B cell (primary cell): ENCODE measurements around the gene HRNR. TPM values are rescaled to one million over a fixed set of nuclear protein-coding genes. Genes with fewer than 3 reads are reported as not detected.
"Not testable (repeated sequence)": the region's sequence is repeated elsewhere in the genome, so short reads cannot be mapped to it uniquely, and the experiment has no call there.

ENCODE experiments used
- ATAC-seq: fragments of 200-7000 bp; cut with Tn5 transposase; one replicate; pipeline ENCODE4 v1.10.0; 2021; ENCODE audit warnings: low read depth, mild to moderate bottlenecking, moderate number of reproducible peaks, moderate library complexity
- CTCF ChIA-PET: fragments of 350-600 bp; sonication (Branson Sonifier 250); formaldehyde crosslinking; loops from one replicate; lab custom pipeline; 2021; ENCODE audit warnings: antibody characterized with exemption, inconsistent platforms; lab: Charles Lee
- POLR2A ChIA-PET: fragments of 350-600 bp; sonication (Branson Sonifier 250); formaldehyde crosslinking; loops from one replicate; lab custom pipeline; 2021; ENCODE audit warnings: antibody characterized with exemption; lab: Charles Lee
- DNase-seq: peaks from one replicate; pipeline ENCODE4 v3.0.0; 2013
- H2AFZ ChIP-seq: 2 replicates; pipeline ENCODE4 v1.6.1; 2012; ENCODE audit warnings: mild to moderate bottlenecking, low read depth, low read length; ENCODE audit not compliant: insufficient read depth, poor library complexity, severe bottlenecking
- H3K27ac ChIP-seq, 2 donors: 1 replicate in 1 of 2; 2 replicates in 1 of 2; pipeline ENCODE4 v1.5.1; 2012 to 2013; ENCODE audit warnings: low read length in 2 of 2, mild to moderate bottlenecking in 2 of 2, moderate library complexity in 1 of 2
- H3K27me3 ChIP-seq, 4 experiments: fragments of 200-600 bp in 1 of 4; sonication (generic) in 1 of 4; replicated peaks in 1 of 4; 1 replicate in 2 of 4; 2 replicates in 2 of 4; pipeline versions ENCODE4 v1.6.1 to v1.7.0; 2013 to 2016; ENCODE audit warnings: low read length in 3 of 4, mild to moderate bottlenecking in 2 of 4, mixed read lengths in 1 of 4, moderate library complexity in 1 of 4; ENCODE audit not compliant: insufficient read depth in 4 of 4, control insufficient read depth in 3 of 4; ENCODE audit errors: control extremely low read depth in 1 of 4
- H3K36me3 ChIP-seq, 2 experiments: replicated peaks in 1 of 2; 1 replicate in 1 of 2; 2 replicates in 1 of 2; pipeline versions ENCODE4 v1.6.1 to v1.7.1; 2013; ENCODE audit warnings: low read length in 1 of 2; ENCODE audit not compliant: insufficient read depth in 2 of 2, control insufficient read depth in 1 of 2; ENCODE audit errors: control extremely low read depth in 1 of 2, extremely low read depth in 1 of 2
- H3K4me1 ChIP-seq, 2 donors: fragments of 200-600 bp in 1 of 2; sonication (generic) in 1 of 2; 1 replicate in 1 of 2; 2 replicates in 1 of 2; pipeline versions ENCODE4 v1.5.1 to v1.6.1; 2013 to 2017; ENCODE audit warnings: low read length in 2 of 2; ENCODE audit not compliant: control insufficient read depth in 2 of 2, insufficient read depth in 2 of 2
- H3K4me2 ChIP-seq: replicated peaks from 2 replicates; pipeline ENCODE3; 2012; ENCODE audit warnings: mild to moderate bottlenecking, low read depth, low read length; ENCODE audit not compliant: poor library complexity, severe bottlenecking
- H3K4me3 ChIP-seq, 5 experiments: fragments of 200-600 bp in 1 of 5; sonication (generic) in 1 of 5; 1 replicate in 3 of 5; 2 replicates in 2 of 5; pipeline versions ENCODE4 v1.5.1 to v1.7.0; 2011 to 2016; ENCODE audit warnings: low read length in 4 of 5, mild to moderate bottlenecking in 4 of 5, low read depth in 2 of 5, control low read depth in 1 of 5, moderate library complexity in 1 of 5; ENCODE audit not compliant: insufficient read depth in 1 of 5; ENCODE audit errors: control extremely low read depth in 1 of 5, extremely low read depth in 1 of 5
- H3K79me2 ChIP-seq: fragments of 200-600 bp; sonication (generic); one replicate; pipeline ENCODE4 v1.6.0; 2016; ENCODE audit warnings: low read length; ENCODE audit not compliant: control insufficient read depth, insufficient read depth
- H3K9ac ChIP-seq: fragments of 200-600 bp; sonication (generic); 2 replicates; pipeline ENCODE4 v1.6.1; 2017; ENCODE audit warnings: mild to moderate bottlenecking, low read length, moderate library complexity
- H3K9me3 ChIP-seq, 3 donors: one replicate each; pipeline versions ENCODE4 v1.6.1 to v1.7.1; 2013; ENCODE audit warnings: low read length in 2 of 3; ENCODE audit not compliant: control insufficient read depth in 2 of 3, insufficient read depth in 1 of 3; ENCODE audit errors: control extremely low read depth in 1 of 3
- H4K20me1 ChIP-seq: 2 replicates; pipeline ENCODE4 v1.6.0; 2012; ENCODE audit warnings: mild to moderate bottlenecking, low read length; ENCODE audit not compliant: insufficient read depth, control insufficient read depth, poor library complexity, severe bottlenecking
- H3K27ac Mint-ChIP-seq: one replicate; pipeline ENCODE4 v1.8.0; 2021; ENCODE audit warnings: mixed read lengths
- H3K27me3 Mint-ChIP-seq: one replicate; pipeline ENCODE4 v1.8.0; 2021; ENCODE audit warnings: mixed read lengths
- H3K4me1 Mint-ChIP-seq: one replicate; pipeline ENCODE4 v1.8.0; 2021; ENCODE audit warnings: mixed read lengths
- H3K4me3 Mint-ChIP-seq: one replicate; pipeline ENCODE4 v1.8.0; 2021; ENCODE audit warnings: mixed read lengths
- H3K9me3 Mint-ChIP-seq: one replicate; pipeline ENCODE4 v1.8.0; 2022; ENCODE audit warnings: mixed read lengths; ENCODE audit not compliant: insufficient read depth
- CTCF ChIP-seq: fragments of 200-600 bp; IDR thresholded peaks from one replicate; pipeline ENCODE4 v1.8.0; 2022; ENCODE audit warnings: antibody characterized with exemption, mild to moderate bottlenecking
- EZH2 ChIP-seq: IDR thresholded peaks from 2 replicates; pipeline ENCODE4 v1.6.1; 2012; ENCODE audit warnings: borderline replicate concordance, low read depth, mild to moderate bottlenecking, moderate library complexity, low read length; ENCODE audit not compliant: insufficient read depth, poor library complexity, severe bottlenecking
- WGBS: methylation state at CpG from one replicate; pipeline ENCODE4 v1.1.5; 2013; ENCODE audit warnings: missing lambda C conversion rate; ENCODE audit not compliant: insufficient coverage; 5-methylcytosine and 5-hydroxymethylcytosine counted together
- intact Hi-C: fragments of 100-400 bp; cut with micrococcal nuclease; formaldehyde crosslinking; loops from one replicate; pipeline ENCODE4 v1.10.0; 2022
- polyA plus RNA-seq: library from polyadenylated mRNA; depleted of rRNA; stranded (reverse); fragments of >200 nt; gene quantifications from 2 replicates; pipeline ENCODE4 v1.2.3, GENCODE V29; 2012
- total RNA-seq, 2 donors: library from RNA; stranded (reverse); fragments of 120-200 nt in 1 of 2; gene quantifications; 1 replicate in 1 of 2; 2 replicates in 1 of 2; pipeline versions ENCODE4 v1.2.3 to v1.2.4, GENCODE V29; 2013 to 2022

HRNR gene
- total and polyA plus RNA-seq, 2 donors (not counting 1 experiment from before 2014, with no cell fraction given) = not detected

DNA sequence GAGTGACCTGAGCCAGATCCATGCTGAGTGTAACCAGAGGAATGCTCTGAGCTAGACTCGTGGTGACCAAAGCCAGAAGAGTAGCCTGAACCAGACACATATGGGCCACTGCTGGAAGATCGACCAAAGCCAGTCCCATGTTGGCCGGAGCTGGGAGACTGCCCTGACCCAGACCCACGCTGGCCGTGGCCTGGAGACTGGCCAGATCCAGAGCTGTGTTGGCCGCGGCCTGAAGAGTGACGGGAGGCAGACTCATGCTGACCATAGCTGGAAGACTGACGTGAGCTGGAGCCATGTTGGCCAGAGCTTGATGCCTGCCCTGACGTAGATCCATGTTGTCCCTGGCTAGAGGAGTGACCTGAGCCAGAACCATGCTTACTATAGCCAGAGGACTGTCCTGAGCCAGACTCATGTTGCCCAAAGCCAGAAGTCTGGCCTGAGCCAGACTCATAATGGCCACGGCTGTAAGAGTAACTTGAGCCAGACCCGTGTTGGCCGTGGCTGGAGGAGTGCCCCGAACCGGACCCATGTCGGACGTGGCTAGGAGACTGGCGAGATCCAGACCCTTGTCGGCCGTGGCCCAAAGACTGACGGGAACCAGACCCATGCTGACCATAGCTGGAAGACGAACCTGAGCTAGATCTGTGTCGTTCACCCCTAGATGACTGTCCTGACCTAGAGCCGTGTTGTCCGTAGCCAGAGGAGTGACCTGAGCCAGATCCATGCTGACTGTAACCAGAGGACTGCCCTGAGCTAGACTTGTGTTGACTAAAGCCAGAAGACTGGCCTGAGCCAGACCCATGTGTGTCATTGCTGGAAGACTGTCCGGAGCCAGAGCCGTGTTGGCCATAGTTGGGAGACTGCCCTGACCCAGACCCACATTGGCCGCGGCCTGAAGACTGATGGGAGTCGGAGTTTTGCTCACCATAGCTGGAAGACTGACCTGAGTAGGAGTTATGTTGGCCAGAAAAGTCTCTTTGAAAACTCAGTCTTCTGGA is 3.5 kb downstream of the HRNR start:
- Mint-ChIP-seq H3K4me3 (no peak overlapping the region), H3K27me3 (peaks cover 16% of the 10 kb centered on the region), H3K27ac (no peak overlapping the region), H3K9me3 (peaks cover 4% of the 10 kb centered on the region), H3K4me1 (no peaks in the 10 kb centered on the region)
- intact Hi-C loops = no loop called here
- Histone ChIP-seq H3K4me1 (no peaks in the 10 kb centered on the region), H3K9ac (no peak overlapping the region), H3K79me2 (no peaks in the 10 kb centered on the region), H3K9me3 (peaks cover 0 to 19% (median 0%) of the 10 kb centered on the region in 3 donors), H3K36me3 (no peaks in the 10 kb centered on the region), H3K4me2 (no peak overlapping the region), H3K27ac (no peak overlapping the region), H3K4me3 (no peak overlapping the region), H3K27me3 (peaks cover 0 to 4% (median 0%) of the 10 kb centered on the region in 4 experiments), H4K20me1 (no peaks in the 10 kb centered on the region), H2AFZ (no peak overlapping the region)
- CTCF ChIA-PET = no interaction called here
- ATAC-seq = no peak
- DNase-seq = no peak
- WGBS = 92% methylated on average over 28 of the region's 30 CpGs
- POLR2A ChIA-PET = no interaction called here
- TF ChIP-seq EZH2 (no peak), CTCF (no peak)

DNA sequence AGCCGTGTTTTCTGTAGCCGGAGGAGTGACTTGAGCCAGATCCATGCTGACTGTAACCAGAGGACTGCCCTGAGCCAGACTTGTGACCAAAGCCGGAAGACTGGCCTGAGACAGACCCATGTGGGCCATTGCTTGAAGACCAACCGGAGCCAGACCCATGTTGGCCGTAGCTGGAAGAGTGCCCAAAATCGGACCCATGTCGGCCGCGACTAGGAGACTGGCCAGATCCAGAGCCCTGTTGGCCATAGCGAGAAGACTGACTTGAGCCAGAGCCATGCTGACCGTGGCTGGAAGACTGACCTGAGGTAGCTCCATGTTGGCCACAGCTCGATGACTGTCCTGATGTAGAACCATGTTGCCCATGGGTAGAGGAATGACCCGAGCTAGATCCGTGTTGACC is 4.6 kb downstream of the HRNR start:
- H3K9me3 ChIP-seq = peaks cover 0 to 19% (median 0%) of the 10 kb centered on the region in 3 donors
- ATAC-seq, H3K36me3 ChIP-seq, H3K27me3 ChIP-seq, H3K9ac ChIP-seq, DNase-seq, H3K9me3 Mint-ChIP-seq, H3K27ac Mint-ChIP-seq, H2AFZ ChIP-seq, H3K4me2 ChIP-seq, H3K4me1 Mint-ChIP-seq, POLR2A ChIA-PET, CTCF ChIA-PET, H3K4me1 ChIP-seq, H4K20me1 ChIP-seq, H3K27ac ChIP-seq, intact Hi-C loops, H3K79me2 ChIP-seq, H3K4me3 Mint-ChIP-seq, H3K4me3 ChIP-seq: not testable (repeated sequence)
- WGBS = 82% methylated on average over 14 of the region's 14 CpGs
- H3K27me3 Mint-ChIP-seq = peaks cover 14% of the 10 kb centered on the region
